K562 (cell line): ENCODE measurements around the gene CALM3. TPM values are rescaled to one million over a fixed set of nuclear protein-coding genes. Genes with fewer than 3 reads are reported as not detected.

ENCODE experiments used
- CHD1 ChIP-seq: fragments of 200-600 bp; sonication (generic); IDR thresholded peaks from one replicate; pipeline ENCODE4 v1.6.1; 2012; ENCODE audit warnings: mild to moderate bottlenecking, moderate library complexity, low read length, inconsistent platforms
- CREM ChIP-seq: IDR thresholded peaks from 2 replicates; pipeline ENCODE4 v1.6.1; 2014; ENCODE audit warnings: antibody characterized with exemption, low read depth
- FOXJ2 ChIP-seq: fragments of 200-800 bp; sonication (Bioruptor generic); IDR thresholded peaks from 2 replicates; pipeline ENCODE4 v1.6.1; 2016; ENCODE audit warnings: missing genetic modification characterization, missing compliant biosample characterization
- IFI16 ChIP-seq: fragments of 250-450 bp; sonication (Bioruptor Pico); IDR thresholded peaks from 2 replicates; pipeline ENCODE4 v2.1.2; 2022; ENCODE audit warnings: mild to moderate bottlenecking, inconsistent platforms
- ILK ChIP-seq: fragments of 450-650 bp; IDR thresholded peaks from 2 replicates; pipeline ENCODE4 v1.6.1; 2016; ENCODE audit warnings: missing genetic modification characterization, low read depth, mild to moderate bottlenecking, missing compliant biosample characterization, moderate library complexity, borderline replicate concordance
- L3MBTL2 ChIP-seq: fragments of 450-650 bp; IDR thresholded peaks from 2 replicates; pipeline ENCODE4 v1.6.1; 2016; ENCODE audit warnings: mild to moderate bottlenecking, moderate library complexity
- MCM5 ChIP-seq: fragments of 450-650 bp; IDR thresholded peaks from 2 replicates; pipeline ENCODE4 v1.6.1; 2016; ENCODE audit warnings: low read depth
- NR2C1 ChIP-seq, 2 experiments: fragments of 450-650 bp; IDR thresholded peaks; 2 replicates each; pipeline ENCODE4 v1.6.1; 2017; ENCODE audit warnings: mild to moderate bottlenecking in 2 of 2, antibody characterized with exemption in 1 of 2, inconsistent platforms in 1 of 2, missing compliant biosample characterization in 1 of 2, missing genetic modification characterization in 1 of 2
- PHTF2 ChIP-seq: fragments of 250-450 bp; sonication (Bioruptor Pico); IDR thresholded peaks from 2 replicates; pipeline ENCODE4 v1.5.0; 2021; ENCODE audit warnings: mild to moderate bottlenecking
- SAFB ChIP-seq: fragments of 200-400 bp; formaldehyde crosslinking; IDR thresholded peaks from 2 replicates; pipeline ENCODE4 v1.6.1; 2017; ENCODE audit warnings: low read depth, low read length, borderline replicate concordance
- SRF ChIP-seq, 2 experiments: fragments of 250-450, 450-650 bp in 1 of 2; sonication (Bioruptor Pico) in 1 of 2; sonication (generic) in 1 of 2; formaldehyde crosslinking; IDR thresholded peaks; 2 replicates each; pipeline versions ENCODE4 v1.5.0 to v1.5.1; 2020 to 2022; ENCODE audit warnings: mild to moderate bottlenecking in 1 of 2, missing genetic modification reagents in 1 of 2
- SRSF1 ChIP-seq: fragments of 200-400 bp; formaldehyde crosslinking; IDR thresholded peaks from 2 replicates; pipeline ENCODE4 v1.6.1; 2017; ENCODE audit warnings: mild to moderate bottlenecking, low read depth, low read length, moderate library complexity
- TAF1 ChIP-seq: IDR thresholded peaks from 2 replicates; pipeline ENCODE4 v1.6.1; 2011; ENCODE audit warnings: mild to moderate bottlenecking, low read length, moderate library complexity; ENCODE audit not compliant: insufficient read depth, control insufficient read depth, severe bottlenecking; ENCODE audit errors: extremely low read depth
- TAF7 ChIP-seq: fragments of 450-650 bp; IDR thresholded peaks from 2 replicates; pipeline ENCODE4 v1.6.1; 2016; ENCODE audit warnings: missing genetic modification characterization, missing compliant biosample characterization
- TRIM28 ChIP-seq: fragments of 450-650 bp; IDR thresholded peaks from 2 replicates; pipeline ENCODE4 v1.6.1; 2017
- ZBED1 ChIP-seq: IDR thresholded peaks from 2 replicates; pipeline ENCODE4 v1.6.1; 2014
- ZNF134 ChIP-seq: fragments of 250-450 bp; sonication (Bioruptor Pico); conservative IDR thresholded peaks from 2 replicates; pipeline ENCODE4 v1.4.0; 2020
- ZNF263 ChIP-seq: sonication (generic); formaldehyde crosslinking; IDR thresholded peaks from 2 replicates; pipeline ENCODE4 v1.8.0; 2022; ENCODE audit warnings: mild to moderate bottlenecking, missing genetic modification reagents, borderline replicate concordance
- polyA plus RNA-seq, 8 experiments: library from polyadenylated mRNA; depleted of rRNA in 4 of 8; stranded (reverse) in 5 of 8; unstranded in 3 of 8; fragments of >200 nt; fragmentation: Nextera tagmentation in 2 of 8; fragmentation: Illumina TruSeq in 1 of 8; extraction: Ambion mirVana in 2 of 8; extraction: Trizol in 1 of 8; gene quantifications; 2 replicates each; pipeline versions ENCODE4 v1.2.1 to v1.2.3, GENCODE V29; 2011 to 2014; ENCODE audit warnings: inconsistent platforms in 1 of 8, missing spikeins in 1 of 8
- total RNA-seq, 7 experiments: library from RNA; depleted of rRNA in 6 of 7; stranded (reverse); fragments of >200 nt in 6 of 7; fragmentation: Illumina TruSeq in 2 of 7; extraction: Trizol in 2 of 7; gene quantifications; 2 replicates each; pipeline versions ENCODE4 v1.2.1 to v1.2.3, GENCODE V29; 2011 to 2021; ENCODE audit warnings: low replicate concordance in 1 of 7
- TF ChIP-seq, protein P1 (sequence below): fragments of 450-650 bp; formaldehyde crosslinking; IDR thresholded peaks from 2 replicates; pipeline ENCODE4 v1.4.0; 2020; ENCODE audit warnings: mild to moderate bottlenecking, moderate library complexity

CALM3 gene
- total and polyA plus RNA-seq, 9 of the 15 experiments (the other 6 are each of a cell fraction or from before 2014, with no cell fraction given), result 34.6 to 350 (median 156) TPM

DNA sequence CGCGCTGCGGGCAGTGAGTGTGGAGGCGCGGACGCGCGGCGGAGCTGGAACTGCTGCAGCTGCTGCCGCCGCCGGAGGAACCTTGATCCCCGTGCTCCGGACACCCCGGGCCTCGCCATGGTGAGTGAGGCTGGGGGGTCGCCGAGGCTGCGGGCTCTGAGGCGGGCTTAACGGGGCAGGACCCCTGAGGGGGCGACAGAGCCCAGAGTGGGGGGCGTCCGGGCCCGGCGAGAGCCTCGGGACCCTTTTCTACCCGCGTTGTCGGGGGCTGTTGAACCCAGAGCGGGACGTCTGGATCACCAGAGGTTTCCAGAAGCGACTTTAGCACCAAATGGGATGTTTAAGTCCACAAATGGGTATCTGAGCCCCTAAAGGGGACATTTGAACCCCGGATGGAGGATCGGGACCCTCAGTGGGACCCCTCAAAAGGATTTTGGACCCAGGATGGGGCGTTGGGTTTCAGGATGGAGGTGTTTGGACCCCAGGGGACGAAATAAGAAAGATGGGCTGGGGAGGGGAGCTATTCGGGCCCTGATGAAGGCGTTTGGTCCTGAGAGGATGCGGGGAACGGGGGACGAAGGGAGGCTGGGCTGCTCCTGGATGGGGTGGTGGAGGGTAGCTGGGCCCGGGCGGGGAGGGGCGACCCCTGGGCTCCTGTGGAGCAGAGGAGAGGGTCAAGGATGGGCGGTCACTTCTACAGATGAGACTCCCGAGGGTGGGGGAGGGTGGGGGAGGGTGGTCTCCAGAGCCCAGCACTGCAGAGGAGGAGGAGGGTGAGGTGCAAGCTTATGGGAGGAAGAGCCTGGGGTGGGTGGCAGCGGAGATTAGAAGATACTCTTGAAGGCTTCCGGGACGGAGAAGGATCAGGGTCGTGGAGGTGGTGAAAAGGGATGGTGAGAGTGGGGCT is at the start of gene CALM3 (continued):
- peak; percentile 93 for TF ChIP-seq ZNF263 (CRISPR knock-in tag)
- no peak for TF ChIP-seq IFI16
- TF ChIP-seq TAF1, result peak; percentile 55
- TF ChIP-seq ZBED1, result no peak
- TF ChIP-seq NR2C1 (IDR thresholded peaks at IDR 0.05), result no peak
- no peak for TF ChIP-seq NR2C1 (tag; IDR thresholded peaks at IDR 0.05)
- TF ChIP-seq SRSF1, result no peak
- no peak for TF ChIP-seq SRF (CRISPR knock-in tag; IDR thresholded peaks at IDR 0.05)
- TF ChIP-seq ILK (tag), result no peak
- no peak for TF ChIP-seq SAFB
- peak; percentile 53 for TF ChIP-seq CHD1
- TF ChIP-seq CREM, result no peak
- TF ChIP-seq PHTF2 (CRISPR knock-in tag), result no peak
- TF ChIP-seq TAF7 (tag), result no peak
- TF ChIP-seq TRIM28, result no peak
- TF ChIP-seq, protein P1, sequence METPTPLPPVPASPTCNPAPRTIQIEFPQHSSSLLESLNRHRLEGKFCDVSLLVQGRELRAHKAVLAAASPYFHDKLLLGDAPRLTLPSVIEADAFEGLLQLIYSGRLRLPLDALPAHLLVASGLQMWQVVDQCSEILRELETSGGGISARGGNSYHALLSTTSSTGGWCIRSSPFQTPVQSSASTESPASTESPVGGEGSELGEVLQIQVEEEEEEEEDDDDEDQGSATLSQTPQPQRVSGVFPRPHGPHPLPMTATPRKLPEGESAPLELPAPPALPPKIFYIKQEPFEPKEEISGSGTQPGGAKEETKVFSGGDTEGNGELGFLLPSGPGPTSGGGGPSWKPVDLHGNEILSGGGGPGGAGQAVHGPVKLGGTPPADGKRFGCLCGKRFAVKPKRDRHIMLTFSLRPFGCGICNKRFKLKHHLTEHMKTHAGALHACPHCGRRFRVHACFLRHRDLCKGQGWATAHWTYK (CRISPR knock-in tag), result no peak
- no peak for TF ChIP-seq FOXJ2 (tag)
- no peak for TF ChIP-seq ZNF134
- no peak for TF ChIP-seq MCM5
- no peak for TF ChIP-seq L3MBTL2
